Measurements from ENCODE around the gene SENP6. TPM values are rescaled to one million over a fixed set of nuclear protein-coding genes. Genes with fewer than 3 reads are reported as not detected.

The SENP6 gene
- total and polyA plus RNA-seq, 9 of the 15 experiments (the other 6 are each of a cell fraction or from before 2014, with no cell fraction given) = 11.1 to 79.4 (median 46.8) TPM

- no peak for TF ChIP-seq HMG20A (CRISPR knock-in tag; conservative IDR thresholded peaks at IDR 0.05)
- no peak for TF ChIP-seq CAMTA2 (CRISPR knock-in tag; conservative IDR thresholded peaks at IDR 0.05)
- no peak for TF ChIP-seq ZFX (CRISPR knock-in tag; IDR thresholded peaks at IDR 0.05)
- TF ChIP-seq ZNF395 (CRISPR knock-in tag; IDR thresholded peaks at IDR 0.05) = no peak
These were observed 55.6 kb downstream of the SENP6 start (continued) for GRCh38 chr6:75657327-75657726.

GRCh38 chr6:75666592-75666991 lies 64.9 kb downstream of the SENP6 start:
- peaks cover 69% of the 10 kb centered on the region for H3K36me3 ChIP-seq (ENCODE audit: control insufficient read depth, insufficient read depth, low read length)
- no peaks in the 10 kb centered on the region for H3K27me3 ChIP-seq (ENCODE audit: control insufficient read depth in 2 of 2, insufficient read depth in 2 of 2, low read length in 2 of 2)
- H3K79me2 ChIP-seq (ENCODE audit: control insufficient read depth, insufficient read depth, low read length) = no peaks in the 10 kb centered on the region
- H2AFZ ChIP-seq (ENCODE audit: low read depth, low read length) = no peak overlapping the region
- H3K9me3 ChIP-seq (replicated peaks; ENCODE audit: control insufficient read depth, insufficient read depth, low read depth, low read length) = no peaks in the 10 kb centered on the region
- BruUV-seq (replicated peaks) = no TSS peak
- no peak overlapping the region for H3K4me2 ChIP-seq (ENCODE audit: insufficient read depth, low read length)
- FAIRE-seq (no peak), ATAC-seq (no peak), DNase-seq (ENCODE audit: extremely low read depth in 1 of 4, low spot score in 3 of 4) (no peak)
- no peak overlapping the region for H3K9ac ChIP-seq (ENCODE audit: insufficient read depth in 1 of 2, low read depth in 2 of 2, low read length in 2 of 2)
- no peaks in the 10 kb centered on the region for H4K20me1 ChIP-seq (replicated peaks; ENCODE audit: control insufficient read depth, insufficient read depth, low read length)
- no peak overlapping the region for H3K27ac ChIP-seq (ENCODE audit: extremely low read depth, low read depth, low read length)
- H3K9me1 ChIP-seq (ENCODE audit: control insufficient read depth, insufficient read depth, low read length) = no peaks in the 10 kb centered on the region
- WGBS (ENCODE audit: insufficient coverage, low coverage, missing lambda C conversion rate) = 86% methylated on average over 4 of the region's 4 CpGs
- H3K4me3 ChIP-seq = no peak overlapping the region
- intact Hi-C loops (cut with micrococcal nuclease) (no loop called here), in situ Hi-C loops (cut with MboI) (no loop called here)
- CTCF ChIA-PET (ENCODE audit: low intra/inter-chr PET ratio) = no interaction called here
- POLR2A ChIA-PET = no interaction called here
- H3K4me1 ChIP-seq (replicated peaks in 1 of 2; ENCODE audit: control insufficient read depth in 2 of 2, insufficient read depth in 2 of 2, low read length in 2 of 2) = no peaks in the 10 kb centered on the region
- TF ChIP-seq ZNF408 (CRISPR knock-in tag; IDR thresholded peaks at IDR 0.05; ENCODE audit: low read depth) (no peak), TAF9B (IDR thresholded peaks at IDR 0.05; ENCODE audit: partially characterized antibody) (no peak), CHCHD3 (CRISPR knock-in tag; IDR thresholded peaks at IDR 0.05) (no peak), POLR2G (IDR thresholded peaks at IDR 0.05; ENCODE audit: low read depth, low read length) (no peak), NCOA6 (IDR thresholded peaks at IDR 0.05) (no peak), MAFK (IDR thresholded peaks at IDR 0.05; ENCODE audit: low read length) (peak; percentile 55; the same call in 1 of the 2 replicates), C11orf30 (IDR thresholded peaks at IDR 0.05; ENCODE audit: low read depth) (peak; percentile 73), ZNF316 (IDR thresholded peaks at IDR 0.05) (peak; percentile 71), ESRRB (CRISPR knock-in tag; IDR thresholded peaks at IDR 0.05; ENCODE audit: borderline replicate concordance) (no peak), ETS1 (conservative IDR thresholded peaks at IDR 0.05; ENCODE audit: control insufficient read depth, low read depth, low read length) (no peak), MAFF (IDR thresholded peaks at IDR 0.05; ENCODE audit: low read length) (peak; percentile 51), RBM25 (IDR thresholded peaks at IDR 0.05; ENCODE audit: low read depth, low read length, severe bottlenecking) (no peak), HSF4 (CRISPR knock-in tag; IDR thresholded peaks at IDR 0.05; ENCODE audit: borderline replicate concordance) (no peak), FOS (IDR thresholded peaks at IDR 0.05; ENCODE audit: extremely low read depth, insufficient read length) (no peak), ZNF212 (CRISPR knock-in tag; IDR thresholded peaks at IDR 0.05) (no peak), HES1 (IDR thresholded peaks at IDR 0.05; ENCODE audit: low read depth) (no peak), SPI1 (IDR thresholded peaks at IDR 0.05; ENCODE audit: borderline replicate concordance, low read depth, low read length) (no peak)

All from K562 (cell line).